Endodermal cell (in vitro differentiated cells): ENCODE results near the gene FABP7. TPM values are rescaled to one million over a fixed set of nuclear protein-coding genes. Genes with fewer than 3 reads are reported as not detected.

Experiments
- DNase-seq: peaks from one replicate; pipeline ENCODE4 v3.0.0-alpha.2; 2017
- H3K27ac ChIP-seq: 2 replicates; pipeline ENCODE4 v1.5.1; 2013; ENCODE audit warnings: mild to moderate bottlenecking, low read depth, low read length, moderate library complexity
- H3K27me3 ChIP-seq: 2 replicates; pipeline ENCODE4 v1.6.1; 2013; ENCODE audit warnings: mild to moderate bottlenecking, low read length, moderate library complexity; ENCODE audit not compliant: insufficient read depth, control insufficient read depth, poor library complexity, severe bottlenecking
- H3K36me3 ChIP-seq: 2 replicates; pipeline ENCODE4 v1.7.0; 2013; ENCODE audit warnings: mild to moderate bottlenecking, low read length, moderate library complexity; ENCODE audit not compliant: control insufficient read depth, insufficient read depth
- H3K4me1 ChIP-seq: one replicate; pipeline ENCODE4 v1.7.0; 2013; ENCODE audit warnings: low read length; ENCODE audit not compliant: control insufficient read depth, insufficient read depth
- H3K4me3 ChIP-seq: 2 replicates; pipeline ENCODE4 v1.5.1; 2013; ENCODE audit warnings: mild to moderate bottlenecking, low read length, moderate library complexity
- H3K9ac ChIP-seq: 2 replicates; pipeline ENCODE4 v1.6.1; 2013; ENCODE audit warnings: mild to moderate bottlenecking, low read length, moderate library complexity; ENCODE audit not compliant: poor library complexity, severe bottlenecking; ENCODE audit errors: extremely low read depth
- H3K9me3 ChIP-seq: 2 replicates; pipeline ENCODE4 v1.6.1; 2013; ENCODE audit warnings: mild to moderate bottlenecking, low read length, moderate library complexity; ENCODE audit not compliant: control insufficient read depth
- H3K27ac Mint-ChIP-seq: 2 replicates; pipeline ENCODE4 v1.8.0; 2020; ENCODE audit warnings: mixed read lengths
- H3K27me3 Mint-ChIP-seq: 2 replicates; pipeline ENCODE4 v1.8.0; 2021; ENCODE audit warnings: mild to moderate bottlenecking, mixed read lengths; ENCODE audit not compliant: insufficient read depth
- H3K36me3 Mint-ChIP-seq: 2 replicates; pipeline ENCODE4 v1.8.0; 2020; ENCODE audit warnings: low read depth, mixed read lengths
- H3K4me1 Mint-ChIP-seq: 2 replicates; pipeline ENCODE4 v1.8.0; 2020; ENCODE audit warnings: mixed read lengths
- H3K4me3 Mint-ChIP-seq: 2 replicates; pipeline ENCODE4 v1.8.0; 2020; ENCODE audit warnings: mild to moderate bottlenecking, moderate library complexity, mixed read lengths
- H3K9me3 Mint-ChIP-seq: 2 replicates; pipeline ENCODE4 v1.8.0; 2020; ENCODE audit warnings: mild to moderate bottlenecking, mixed read lengths
- CTCF ChIP-seq: fragments of 200-600 bp; sonication (generic); conservative IDR thresholded peaks from 2 replicates; pipeline ENCODE4 v1.5.0; 2021; ENCODE audit warnings: antibody characterized with exemption, mild to moderate bottlenecking
- WGBS, 2 experiments: methylation state at CpG; one replicate each; pipeline versions ENCODE4 v1.1.5 to v1.1.7; 2013; ENCODE audit warnings: missing lambda C conversion rate in 2 of 2, mixed read lengths in 1 of 2; ENCODE audit not compliant: insufficient coverage in 1 of 2, insufficient read length in 1 of 2; 5-methylcytosine and 5-hydroxymethylcytosine counted together
- total RNA-seq, 2 donors: library from RNA; stranded (reverse); fragmentation: NEBNext Ultra II Directional in 1 of 2; extraction: Animal tissue kit (Norgen Biotek cat#: 25700) in 1 of 2; gene quantifications; 2 replicates in 1 of 2; 3 replicates in 1 of 2; pipeline ENCODE4 v1.2.1, GENCODE V29; 2021

Gene FABP7
- total RNA-seq, 2 donors from 2014 or later = 2.7 to 3.4 TPM

DNA sequence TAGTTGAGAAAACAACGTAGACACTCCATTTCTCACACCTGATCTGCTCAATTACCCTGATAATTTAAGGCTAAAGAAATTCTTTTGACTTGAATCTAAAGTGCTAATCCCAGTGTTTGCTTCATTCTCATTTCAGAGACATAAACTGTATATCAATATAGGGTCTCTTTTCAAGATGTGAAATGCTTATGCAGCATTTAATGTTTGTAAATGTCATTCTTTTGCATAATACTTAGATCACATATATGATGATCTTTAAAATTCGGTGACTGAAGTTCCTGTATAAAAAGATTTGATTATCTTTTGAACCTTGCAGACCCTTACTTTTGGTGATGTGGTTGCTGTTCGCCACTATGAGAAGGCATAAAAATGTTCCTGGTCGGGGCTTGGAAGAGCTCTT lies 3.9 kb downstream of the FABP7 start:
- H3K4me3 Mint-ChIP-seq = no peak overlapping the region
- H3K4me1 Mint-ChIP-seq = peaks cover 46% of the 10 kb centered on the region
- no peak for DNase-seq
- Histone ChIP-seq H3K4me3 (no peak overlapping the region), H3K27me3 (no peaks in the 10 kb centered on the region), H3K36me3 (no peaks in the 10 kb centered on the region), H3K9me3 (no peaks in the 10 kb centered on the region), H3K9ac (no peak overlapping the region), H3K27ac (no peak overlapping the region), H3K4me1 (peaks cover 18% of the 10 kb centered on the region)
- no peaks in the 10 kb centered on the region for H3K36me3 Mint-ChIP-seq
- WGBS, 2 experiments = 90 to 94% methylated on average over 4 of the region's 4 CpGs
- peaks cover 22% of the 10 kb centered on the region for H3K27me3 Mint-ChIP-seq
- TF ChIP-seq CTCF = no peak
- H3K9me3 Mint-ChIP-seq = no peaks in the 10 kb centered on the region
- no peak overlapping the region for H3K27ac Mint-ChIP-seq

DNA sequence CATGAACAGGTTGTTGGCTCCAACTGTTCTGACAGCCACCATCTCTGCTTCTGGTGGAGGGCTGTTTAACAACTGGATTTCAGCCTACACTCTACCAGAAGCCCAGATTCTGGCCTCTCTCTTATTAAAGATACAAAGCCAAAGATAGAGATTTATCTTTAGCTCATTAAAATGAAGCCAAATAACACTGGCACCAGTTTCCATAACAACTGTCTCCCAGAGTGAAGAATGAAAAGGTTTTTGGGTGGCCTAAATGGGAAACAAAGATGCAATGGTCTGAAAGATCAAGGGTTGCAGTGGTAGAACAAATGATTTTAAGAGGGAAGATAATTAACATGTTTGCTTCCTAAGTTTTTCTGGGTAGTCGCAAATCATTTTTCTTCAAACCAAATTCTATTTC lies 6.4 kb downstream of the FABP7 start:
- Histone ChIP-seq H3K4me3 (no peak overlapping the region), H3K9ac (no peak overlapping the region), H3K27ac (no peak overlapping the region), H3K36me3 (no peaks in the 10 kb centered on the region), H3K27me3 (no peaks in the 10 kb centered on the region), H3K9me3 (no peaks in the 10 kb centered on the region), H3K4me1 (peaks cover 19% of the 10 kb centered on the region)
- no peak for DNase-seq
- Mint-ChIP-seq H3K9me3 (no peaks in the 10 kb centered on the region), H3K4me3 (no peak overlapping the region), H3K36me3 (no peaks in the 10 kb centered on the region), H3K4me1 (peaks cover 35% of the 10 kb centered on the region), H3K27me3 (peaks cover 23% of the 10 kb centered on the region), H3K27ac (no peak overlapping the region)
- 91% methylated on average over 1 of the region's 1 CpG; no CpG with 5 or more reads in 1 of the 2 experiments for WGBS, 2 experiments
- no peak for TF ChIP-seq CTCF

- no peaks in the 10 kb centered on the region for H3K36me3 Mint-ChIP-seq
- H3K4me1 Mint-ChIP-seq = peaks cover 41% of the 10 kb centered on the region
- no peak overlapping the region for H3K27ac ChIP-seq
- peaks cover 29% of the 10 kb centered on the region for H3K4me1 ChIP-seq
- no peaks in the 10 kb centered on the region for H3K9me3 Mint-ChIP-seq
- DNase-seq = no peak
- WGBS, 2 experiments = 87% methylated on average over 4 of the region's 4 CpGs
- no peak for TF ChIP-seq CTCF
- H3K4me3 ChIP-seq = no peak overlapping the region
- no peaks in the 10 kb centered on the region for H3K27me3 ChIP-seq
- H3K9me3 ChIP-seq = no peaks in the 10 kb centered on the region
- H3K4me3 Mint-ChIP-seq = peak overlapping the region; percentile 74
- no peak overlapping the region for H3K9ac ChIP-seq
- H3K27ac Mint-ChIP-seq = no peak overlapping the region
- peaks cover 30% of the 10 kb centered on the region for H3K27me3 Mint-ChIP-seq
- no peaks in the 10 kb centered on the region for H3K36me3 ChIP-seq
Observed at GRCh38 chr6:122787721-122788120, 8.2 kb downstream of the FABP7 start.
